ENCODE measurements around the gene PRDM16. TPM values are rescaled to one million over a fixed set of nuclear protein-coding genes. Genes with fewer than 3 reads are reported as not detected.

The PRDM16 gene
- total RNA-seq, 1 experiment from 2014 or later = 6.1 TPM

DNA sequence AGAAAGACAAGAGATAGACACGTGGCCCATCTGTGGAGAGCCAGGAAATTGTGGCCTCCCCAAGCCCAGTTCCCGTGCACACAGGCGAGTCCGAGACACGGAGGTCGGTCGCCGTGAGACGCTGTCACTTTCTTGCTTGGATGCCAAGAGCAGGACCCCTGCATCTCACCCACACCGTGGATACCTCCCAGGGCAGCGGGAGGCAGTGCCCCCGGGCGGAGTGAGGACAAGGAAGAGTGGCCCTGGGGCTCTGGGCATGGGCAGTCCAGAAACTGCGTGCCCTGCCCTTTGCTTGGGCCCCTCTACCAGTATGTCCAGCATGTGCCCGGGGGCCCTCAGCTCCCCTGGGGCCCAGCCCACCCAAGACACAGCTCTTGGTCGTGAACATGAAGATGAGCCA is 360.8 kb downstream of the PRDM16 start:
- H3K4me1 ChIP-seq (ENCODE audit: control insufficient read depth in 1 of 2, insufficient read depth in 2 of 2, low read length in 2 of 2) = no peaks in the 10 kb centered on the region
- no peaks in the 10 kb centered on the region for H3K9me3 ChIP-seq (ENCODE audit: control insufficient read depth in 1 of 2, insufficient read depth in 1 of 2, low read depth in 1 of 2, low read length in 2 of 2)
- H2AFZ ChIP-seq (ENCODE audit: low read depth, low read length, poor library complexity, severe bottlenecking) = no peak overlapping the region
- POLR2A ChIA-PET = no interaction called here
- H3K79me2 ChIP-seq (ENCODE audit: insufficient read depth, low read length) = no peaks in the 10 kb centered on the region
- H3K4me3 ChIP-seq (replicated peaks in 1 of 2; ENCODE audit: low read depth in 1 of 2, low read length in 2 of 2) = no peak overlapping the region
- no peaks in the 10 kb centered on the region for H4K20me1 ChIP-seq (ENCODE audit: insufficient read depth)
- H3K36me3 ChIP-seq (ENCODE audit: control insufficient read depth in 1 of 2, insufficient read depth in 2 of 2, low read length in 2 of 2) = no peaks in the 10 kb centered on the region
- H3K9me2 ChIP-seq (ENCODE audit: insufficient read depth) = no peaks in the 10 kb centered on the region
- intact Hi-C loops (cut with micrococcal nuclease) = no loop called here
- CTCF ChIA-PET = no interaction called here
- H3K27ac ChIP-seq (ENCODE audit: low read depth, low read length) = no peak overlapping the region
- H3K27me3 ChIP-seq (ENCODE audit: insufficient read depth, low read length) = no peaks in the 10 kb centered on the region
- TF ChIP-seq, protein P1, sequence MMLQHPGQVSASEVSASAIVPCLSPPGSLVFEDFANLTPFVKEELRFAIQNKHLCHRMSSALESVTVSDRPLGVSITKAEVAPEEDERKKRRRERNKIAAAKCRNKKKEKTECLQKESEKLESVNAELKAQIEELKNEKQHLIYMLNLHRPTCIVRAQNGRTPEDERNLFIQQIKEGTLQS (IDR thresholded peaks at IDR 0.05) = no peak
- TF ChIP-seq CEBPB (IDR thresholded peaks at IDR 0.05; ENCODE audit: low read depth) (no peak), EGR1 (IDR thresholded peaks at IDR 0.05; ENCODE audit: low read depth) (no peak), CBX3 (IDR thresholded peaks at IDR 0.05; ENCODE audit: low read depth) (no peak), SIN3A (IDR thresholded peaks at IDR 0.05; ENCODE audit: low read depth) (no peak), ELF1 (IDR thresholded peaks at IDR 0.05; ENCODE audit: borderline replicate concordance, low read depth) (no peak), POLR2A (IDR thresholded peaks at IDR 0.05; ENCODE audit: borderline replicate concordance, extremely low read depth, insufficient read depth, insufficient read length) (no peak), JUND (IDR thresholded peaks at IDR 0.05) (no peak), EZH2phosphoT487 (IDR thresholded peaks at IDR 0.05; ENCODE audit: borderline replicate concordance) (no peak), YY1 (IDR thresholded peaks at IDR 0.05; ENCODE audit: extremely low read depth, insufficient replicate concordance, low read depth, low read length) (no peak), SP1 (IDR thresholded peaks at IDR 0.05; ENCODE audit: low read depth) (no peak), TCF7L2 (IDR thresholded peaks at IDR 0.05; ENCODE audit: borderline replicate concordance, extremely low read depth, insufficient read depth, insufficient read length) (no peak), FOSL1 (IDR thresholded peaks at IDR 0.05; ENCODE audit: low read depth) (no peak), SRF (IDR thresholded peaks at IDR 0.05; ENCODE audit: low read depth) (no peak)
- TF ChIP-seq, protein P2, sequence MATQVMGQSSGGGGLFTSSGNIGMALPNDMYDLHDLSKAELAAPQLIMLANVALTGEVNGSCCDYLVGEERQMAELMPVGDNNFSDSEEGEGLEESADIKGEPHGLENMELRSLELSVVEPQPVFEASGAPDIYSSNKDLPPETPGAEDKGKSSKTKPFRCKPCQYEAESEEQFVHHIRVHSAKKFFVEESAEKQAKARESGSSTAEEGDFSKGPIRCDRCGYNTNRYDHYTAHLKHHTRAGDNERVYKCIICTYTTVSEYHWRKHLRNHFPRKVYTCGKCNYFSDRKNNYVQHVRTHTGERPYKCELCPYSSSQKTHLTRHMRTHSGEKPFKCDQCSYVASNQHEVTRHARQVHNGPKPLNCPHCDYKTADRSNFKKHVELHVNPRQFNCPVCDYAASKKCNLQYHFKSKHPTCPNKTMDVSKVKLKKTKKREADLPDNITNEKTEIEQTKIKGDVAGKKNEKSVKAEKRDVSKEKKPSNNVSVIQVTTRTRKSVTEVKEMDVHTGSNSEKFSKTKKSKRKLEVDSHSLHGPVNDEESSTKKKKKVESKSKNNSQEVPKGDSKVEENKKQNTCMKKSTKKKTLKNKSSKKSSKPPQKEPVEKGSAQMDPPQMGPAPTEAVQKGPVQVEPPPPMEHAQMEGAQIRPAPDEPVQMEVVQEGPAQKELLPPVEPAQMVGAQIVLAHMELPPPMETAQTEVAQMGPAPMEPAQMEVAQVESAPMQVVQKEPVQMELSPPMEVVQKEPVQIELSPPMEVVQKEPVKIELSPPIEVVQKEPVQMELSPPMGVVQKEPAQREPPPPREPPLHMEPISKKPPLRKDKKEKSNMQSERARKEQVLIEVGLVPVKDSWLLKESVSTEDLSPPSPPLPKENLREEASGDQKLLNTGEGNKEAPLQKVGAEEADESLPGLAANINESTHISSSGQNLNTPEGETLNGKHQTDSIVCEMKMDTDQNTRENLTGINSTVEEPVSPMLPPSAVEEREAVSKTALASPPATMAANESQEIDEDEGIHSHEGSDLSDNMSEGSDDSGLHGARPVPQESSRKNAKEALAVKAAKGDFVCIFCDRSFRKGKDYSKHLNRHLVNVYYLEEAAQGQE (IDR thresholded peaks at IDR 0.05; ENCODE audit: low read depth) = no peak
- TF ChIP-seq, protein P3, sequence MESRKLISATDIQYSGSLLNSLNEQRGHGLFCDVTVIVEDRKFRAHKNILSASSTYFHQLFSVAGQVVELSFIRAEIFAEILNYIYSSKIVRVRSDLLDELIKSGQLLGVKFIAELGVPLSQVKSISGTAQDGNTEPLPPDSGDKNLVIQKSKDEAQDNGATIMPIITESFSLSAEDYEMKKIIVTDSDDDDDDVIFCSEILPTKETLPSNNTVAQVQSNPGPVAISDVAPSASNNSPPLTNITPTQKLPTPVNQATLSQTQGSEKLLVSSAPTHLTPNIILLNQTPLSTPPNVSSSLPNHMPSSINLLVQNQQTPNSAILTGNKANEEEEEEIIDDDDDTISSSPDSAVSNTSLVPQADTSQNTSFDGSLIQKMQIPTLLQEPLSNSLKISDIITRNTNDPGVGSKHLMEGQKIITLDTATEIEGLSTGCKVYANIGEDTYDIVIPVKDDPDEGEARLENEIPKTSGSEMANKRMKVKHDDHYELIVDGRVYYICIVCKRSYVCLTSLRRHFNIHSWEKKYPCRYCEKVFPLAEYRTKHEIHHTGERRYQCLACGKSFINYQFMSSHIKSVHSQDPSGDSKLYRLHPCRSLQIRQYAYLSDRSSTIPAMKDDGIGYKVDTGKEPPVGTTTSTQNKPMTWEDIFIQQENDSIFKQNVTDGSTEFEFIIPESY (IDR thresholded peaks at IDR 0.05; ENCODE audit: extremely low read depth, insufficient replicate concordance, low read length) = no peak
- TF ChIP-seq, protein P4, sequence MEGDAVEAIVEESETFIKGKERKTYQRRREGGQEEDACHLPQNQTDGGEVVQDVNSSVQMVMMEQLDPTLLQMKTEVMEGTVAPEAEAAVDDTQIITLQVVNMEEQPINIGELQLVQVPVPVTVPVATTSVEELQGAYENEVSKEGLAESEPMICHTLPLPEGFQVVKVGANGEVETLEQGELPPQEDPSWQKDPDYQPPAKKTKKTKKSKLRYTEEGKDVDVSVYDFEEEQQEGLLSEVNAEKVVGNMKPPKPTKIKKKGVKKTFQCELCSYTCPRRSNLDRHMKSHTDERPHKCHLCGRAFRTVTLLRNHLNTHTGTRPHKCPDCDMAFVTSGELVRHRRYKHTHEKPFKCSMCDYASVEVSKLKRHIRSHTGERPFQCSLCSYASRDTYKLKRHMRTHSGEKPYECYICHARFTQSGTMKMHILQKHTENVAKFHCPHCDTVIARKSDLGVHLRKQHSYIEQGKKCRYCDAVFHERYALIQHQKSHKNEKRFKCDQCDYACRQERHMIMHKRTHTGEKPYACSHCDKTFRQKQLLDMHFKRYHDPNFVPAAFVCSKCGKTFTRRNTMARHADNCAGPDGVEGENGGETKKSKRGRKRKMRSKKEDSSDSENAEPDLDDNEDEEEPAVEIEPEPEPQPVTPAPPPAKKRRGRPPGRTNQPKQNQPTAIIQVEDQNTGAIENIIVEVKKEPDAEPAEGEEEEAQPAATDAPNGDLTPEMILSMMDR (IDR thresholded peaks at IDR 0.05 in 2 of 3, conservative IDR thresholded peaks at IDR 0.05 in 1 of 3; ENCODE audit: borderline replicate concordance in 1 of 3, insufficient read depth in 1 of 3, low read depth in 2 of 3, low read length in 2 of 3) = no peak
- TF ChIP-seq, protein P5, sequence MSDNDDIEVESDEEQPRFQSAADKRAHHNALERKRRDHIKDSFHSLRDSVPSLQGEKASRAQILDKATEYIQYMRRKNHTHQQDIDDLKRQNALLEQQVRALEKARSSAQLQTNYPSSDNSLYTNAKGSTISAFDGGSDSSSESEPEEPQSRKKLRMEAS (IDR thresholded peaks at IDR 0.05) = no peak
- no peak overlapping the region for H3K4me2 ChIP-seq (ENCODE audit: low read length)
- H3K9ac ChIP-seq (ENCODE audit: low read length) = no peak overlapping the region
- BruUV-seq (replicated peaks) = no TSS peak
- no peak for ATAC-seq
- RAD21 ChIA-PET (ENCODE audit: low non-redundant PET in 1 of 2, low total read pairs in 2 of 2, uncharacterized antibody in 2 of 2, unreplicated experiment in 2 of 2) = no interaction called here
- no peak for DNase-seq (ENCODE audit: low read depth, low spot score)
